Endodermal cell (in vitro differentiated cells): ENCODE results near the gene PPBP. TPM values are rescaled to one million over a fixed set of nuclear protein-coding genes. Genes with fewer than 3 reads are reported as not detected.

Experiments used
- DNase-seq: peaks from one replicate; pipeline ENCODE4 v3.0.0-alpha.2; 2017
- H3K27ac ChIP-seq: 2 replicates; pipeline ENCODE4 v1.5.1; 2013; ENCODE audit warnings: mild to moderate bottlenecking, low read depth, low read length, moderate library complexity
- H3K27me3 ChIP-seq: 2 replicates; pipeline ENCODE4 v1.6.1; 2013; ENCODE audit warnings: mild to moderate bottlenecking, low read length, moderate library complexity; ENCODE audit not compliant: insufficient read depth, control insufficient read depth, poor library complexity, severe bottlenecking
- H3K36me3 ChIP-seq: 2 replicates; pipeline ENCODE4 v1.7.0; 2013; ENCODE audit warnings: mild to moderate bottlenecking, low read length, moderate library complexity; ENCODE audit not compliant: control insufficient read depth, insufficient read depth
- H3K4me1 ChIP-seq: one replicate; pipeline ENCODE4 v1.7.0; 2013; ENCODE audit warnings: low read length; ENCODE audit not compliant: control insufficient read depth, insufficient read depth
- H3K4me3 ChIP-seq: 2 replicates; pipeline ENCODE4 v1.5.1; 2013; ENCODE audit warnings: mild to moderate bottlenecking, low read length, moderate library complexity
- H3K9ac ChIP-seq: 2 replicates; pipeline ENCODE4 v1.6.1; 2013; ENCODE audit warnings: mild to moderate bottlenecking, low read length, moderate library complexity; ENCODE audit not compliant: poor library complexity, severe bottlenecking; ENCODE audit errors: extremely low read depth
- H3K9me3 ChIP-seq: 2 replicates; pipeline ENCODE4 v1.6.1; 2013; ENCODE audit warnings: mild to moderate bottlenecking, low read length, moderate library complexity; ENCODE audit not compliant: control insufficient read depth
- H3K27ac Mint-ChIP-seq: 2 replicates; pipeline ENCODE4 v1.8.0; 2020; ENCODE audit warnings: mixed read lengths
- H3K27me3 Mint-ChIP-seq: 2 replicates; pipeline ENCODE4 v1.8.0; 2021; ENCODE audit warnings: mild to moderate bottlenecking, mixed read lengths; ENCODE audit not compliant: insufficient read depth
- H3K36me3 Mint-ChIP-seq: 2 replicates; pipeline ENCODE4 v1.8.0; 2020; ENCODE audit warnings: low read depth, mixed read lengths
- H3K4me1 Mint-ChIP-seq: 2 replicates; pipeline ENCODE4 v1.8.0; 2020; ENCODE audit warnings: mixed read lengths
- H3K4me3 Mint-ChIP-seq: 2 replicates; pipeline ENCODE4 v1.8.0; 2020; ENCODE audit warnings: mild to moderate bottlenecking, moderate library complexity, mixed read lengths
- H3K9me3 Mint-ChIP-seq: 2 replicates; pipeline ENCODE4 v1.8.0; 2020; ENCODE audit warnings: mild to moderate bottlenecking, mixed read lengths
- total RNA-seq, 2 donors: library from RNA; stranded (reverse); fragmentation: NEBNext Ultra II Directional in 1 of 2; extraction: Animal tissue kit (Norgen Biotek cat#: 25700) in 1 of 2; gene quantifications; 2 replicates in 1 of 2; 3 replicates in 1 of 2; pipeline ENCODE4 v1.2.1, GENCODE V29; 2021
- TF ChIP-seq, protein P1 (sequence below): fragments of 200-600 bp; sonication (generic); conservative IDR thresholded peaks from 2 replicates; pipeline ENCODE4 v1.5.0; 2021; ENCODE audit warnings: antibody characterized with exemption, mild to moderate bottlenecking

The PPBP gene
- total RNA-seq, 2 donors from 2014 or later = not detected

DNA sequence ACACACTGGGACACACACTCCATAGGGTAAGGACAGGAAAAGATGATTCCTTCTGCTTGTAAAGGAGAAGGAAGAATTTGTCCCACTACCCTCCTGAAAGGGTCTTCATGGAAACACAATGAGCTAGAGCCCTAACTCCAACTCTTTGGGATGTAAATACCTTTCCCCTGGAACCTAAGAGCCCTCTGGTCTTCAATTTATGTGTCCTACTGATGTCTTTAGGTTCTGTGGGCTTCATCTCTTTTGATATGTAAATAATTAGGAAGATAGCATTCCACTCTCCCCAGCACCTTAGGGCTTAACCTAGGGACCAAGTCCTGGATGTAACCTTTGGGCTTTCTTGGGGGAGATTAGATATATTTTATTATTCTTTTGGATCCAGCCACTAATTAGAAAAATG, 44.4 kb downstream of the PPBP start:
- H3K27ac ChIP-seq = no peak overlapping the region

DNA sequence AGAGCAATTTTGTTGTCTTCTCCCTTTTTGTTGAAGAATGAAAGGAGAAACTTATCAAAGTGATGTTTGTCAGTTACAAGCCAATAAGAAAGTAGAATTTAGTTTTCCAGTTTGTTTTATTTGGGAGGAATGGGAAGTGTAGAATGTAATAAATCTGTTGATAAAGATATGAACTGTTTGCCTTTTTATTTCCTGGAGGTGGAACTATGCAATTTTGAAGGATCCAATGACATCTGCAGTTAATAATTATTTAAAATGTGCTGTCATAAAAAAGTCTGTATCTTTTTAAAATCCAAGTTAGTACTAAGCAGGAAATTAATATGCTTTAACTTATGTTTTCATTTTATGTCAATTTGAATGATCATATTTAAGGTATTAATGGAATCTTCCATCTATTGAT, 51.0 kb downstream of the PPBP start:
- Mint-ChIP-seq H3K9me3 (no peaks in the 10 kb centered on the region), H3K4me3 (no peak overlapping the region), H3K27ac (no peak overlapping the region), H3K36me3 (no peaks in the 10 kb centered on the region), H3K27me3 (peaks cover 62% of the 10 kb centered on the region), H3K4me1 (peaks cover 4% of the 10 kb centered on the region)
- Histone ChIP-seq H3K4me3 (no peak overlapping the region), H3K9ac (no peak overlapping the region), H3K9me3 (no peaks in the 10 kb centered on the region), H3K27me3 (peaks cover 35% of the 10 kb centered on the region), H3K4me1 (no peaks in the 10 kb centered on the region), H3K27ac (no peak overlapping the region), H3K36me3 (no peaks in the 10 kb centered on the region)
- TF ChIP-seq, protein P1, sequence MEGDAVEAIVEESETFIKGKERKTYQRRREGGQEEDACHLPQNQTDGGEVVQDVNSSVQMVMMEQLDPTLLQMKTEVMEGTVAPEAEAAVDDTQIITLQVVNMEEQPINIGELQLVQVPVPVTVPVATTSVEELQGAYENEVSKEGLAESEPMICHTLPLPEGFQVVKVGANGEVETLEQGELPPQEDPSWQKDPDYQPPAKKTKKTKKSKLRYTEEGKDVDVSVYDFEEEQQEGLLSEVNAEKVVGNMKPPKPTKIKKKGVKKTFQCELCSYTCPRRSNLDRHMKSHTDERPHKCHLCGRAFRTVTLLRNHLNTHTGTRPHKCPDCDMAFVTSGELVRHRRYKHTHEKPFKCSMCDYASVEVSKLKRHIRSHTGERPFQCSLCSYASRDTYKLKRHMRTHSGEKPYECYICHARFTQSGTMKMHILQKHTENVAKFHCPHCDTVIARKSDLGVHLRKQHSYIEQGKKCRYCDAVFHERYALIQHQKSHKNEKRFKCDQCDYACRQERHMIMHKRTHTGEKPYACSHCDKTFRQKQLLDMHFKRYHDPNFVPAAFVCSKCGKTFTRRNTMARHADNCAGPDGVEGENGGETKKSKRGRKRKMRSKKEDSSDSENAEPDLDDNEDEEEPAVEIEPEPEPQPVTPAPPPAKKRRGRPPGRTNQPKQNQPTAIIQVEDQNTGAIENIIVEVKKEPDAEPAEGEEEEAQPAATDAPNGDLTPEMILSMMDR = no peak
- DNase-seq = no peak

More for the DNA sequence above, 44.4 kb downstream of the PPBP start:
- TF ChIP-seq, protein P1 = no peak
- Histone ChIP-seq H3K4me1 (no peaks in the 10 kb centered on the region), H3K9me3 (no peaks in the 10 kb centered on the region), H3K27me3 (peaks cover 89% of the 10 kb centered on the region), H3K4me3 (peak overlapping the region; percentile 57), H3K9ac (no peak overlapping the region), H3K36me3 (no peaks in the 10 kb centered on the region)
- no peak overlapping the region for H3K27ac Mint-ChIP-seq
- DNase-seq = no peak
- peaks cover 19% of the 10 kb centered on the region for H3K4me1 Mint-ChIP-seq
- no peaks in the 10 kb centered on the region for H3K9me3 Mint-ChIP-seq
- peaks cover 99% of the 10 kb centered on the region for H3K27me3 Mint-ChIP-seq
- peak overlapping the region; percentile 50 for H3K4me3 Mint-ChIP-seq
- H3K36me3 Mint-ChIP-seq = no peaks in the 10 kb centered on the region

Other genes with a start within 250 kb of the PPBP start
- not detected for gene CXCL8, start 247.6 kb downstream of the PPBP start, total RNA-seq
- gene CXCL6, start 151.5 kb downstream of the PPBP start, total RNA-seq = 1 to 10 TPM in 1 of 2 donors, under 1 TPM in 1; 0.46 to 1.2 TPM
- gene PF4V1, start 134.9 kb downstream of the PPBP start, total RNA-seq = not detected
- gene CXCL1, start 118.8 kb downstream of the PPBP start, total RNA-seq = under 1 TPM in 1 of 2 donors, not detected in 1; 0.24 TPM
- 1 to 10 TPM in 1 of 2 donors, not detected in 1; 3.4 TPM for gene PF4, start 6.2 kb downstream of the PPBP start, total RNA-seq
- 10 to 100 TPM in 1 of 2 donors, under 1 TPM in 1; 0.73 to 10.7 TPM for gene CXCL5, start 10.5 kb upstream of the PPBP start, total RNA-seq
- 1 to 10 TPM; 2.9 TPM for gene CXCL3, start 50.5 kb upstream of the PPBP start, total RNA-seq
- 1 to 10 TPM in 1 of 2 donors, under 1 TPM in 1; 0.44 to 1.5 TPM for gene CXCL2, start 111.0 kb upstream of the PPBP start, total RNA-seq
- gene MTHFD2L, start 169.9 kb upstream of the PPBP start, total RNA-seq = 10 to 100 TPM; 10.4 to 11.5 TPM